ENCODE data around the gene PSMA4.
"Not testable (repeated sequence)": the region's sequence is repeated elsewhere in the genome, so short reads cannot be mapped to it uniquely, and the experiment has no call there.

Gene PSMA4

DNA sequence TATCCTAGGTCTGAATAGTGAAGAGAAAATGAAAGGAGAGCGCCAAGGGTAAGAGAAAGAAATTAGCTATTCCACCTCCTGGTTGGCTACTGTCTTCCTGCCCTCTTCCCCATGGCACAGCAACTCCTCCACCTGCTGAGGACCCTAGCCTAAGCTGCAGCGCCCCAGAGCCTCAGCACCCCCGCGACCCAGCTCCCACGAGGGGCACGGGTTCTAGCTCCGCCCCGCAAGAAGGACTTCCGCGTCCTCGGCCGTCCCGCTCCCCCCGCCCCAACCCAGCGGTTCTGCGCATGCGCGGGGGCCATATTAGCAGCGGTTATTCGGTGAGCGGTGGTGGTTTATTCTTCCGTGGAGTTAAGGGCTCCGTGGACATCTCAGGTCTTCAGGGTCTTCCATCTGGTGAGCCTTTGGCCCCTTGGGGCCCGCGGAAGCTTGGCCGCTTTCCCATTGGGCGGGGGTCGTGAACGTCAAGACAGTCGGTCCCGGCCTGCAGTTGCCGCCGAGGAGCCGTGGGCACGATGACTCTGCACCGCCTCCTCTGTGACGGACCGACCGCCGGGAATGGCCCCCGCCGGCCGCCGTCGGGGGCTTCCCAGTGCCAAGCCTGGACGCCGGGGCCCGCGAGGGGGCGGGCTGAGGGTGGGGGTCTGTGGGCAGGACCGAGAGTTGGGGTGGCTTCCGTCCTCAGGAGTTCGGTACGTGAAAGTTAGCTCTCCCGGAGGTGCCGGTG, at the start of gene PSMA4:
Gene PSMA4, plus strand, starts transcription at position 304 of the 730 bp plus-strand sequence. CDS start 1,484 bp downstream, outside the sequence.
- DNase-seq (ENCODE audit: low read depth in 1 of 2, low spot score in 1 of 2) = peak; percentile 93 to 96

DNA sequence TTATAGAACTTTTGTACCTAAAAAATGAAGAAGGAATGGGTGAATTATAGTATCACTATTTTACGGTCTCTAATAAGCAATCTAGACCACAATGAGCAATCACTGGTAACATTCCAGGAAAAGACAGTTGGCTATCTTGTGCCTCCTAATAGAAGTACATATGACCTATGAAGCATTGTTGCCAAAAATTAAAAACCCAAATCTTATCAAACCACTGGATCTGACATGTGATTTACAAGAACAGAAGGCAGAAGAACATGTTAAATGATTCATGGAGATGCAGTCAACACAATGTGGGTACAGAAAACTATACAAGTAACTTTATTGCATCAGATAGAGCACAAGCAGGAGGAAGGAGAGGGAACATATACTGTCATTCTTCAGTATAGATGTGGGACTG, 47.4 kb upstream of the PSMA4 start:
- DNase-seq (ENCODE audit: low read depth in 1 of 2, low spot score in 1 of 2) = no peak

DNA sequence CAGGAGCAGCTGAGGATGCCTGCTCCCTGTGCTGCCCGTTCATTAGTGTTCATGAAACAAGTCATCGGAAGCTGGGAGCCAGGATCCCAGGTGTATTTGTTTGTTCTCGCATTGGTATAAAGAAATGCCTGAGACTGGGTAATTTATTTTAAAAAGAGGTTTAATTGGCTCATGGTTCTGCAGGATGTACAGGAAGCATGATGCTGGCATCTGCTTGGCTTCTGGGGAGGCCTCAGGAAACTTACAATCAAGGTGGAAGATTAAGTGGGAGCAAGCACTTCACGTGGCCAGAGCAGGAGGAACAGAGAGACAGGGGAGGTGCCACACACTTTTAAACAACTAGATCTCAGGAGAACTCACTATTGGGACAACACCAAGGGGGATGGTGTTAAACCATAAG, 38.4 kb upstream of the PSMA4 start:
- DNase-seq (ENCODE audit: low read depth in 1 of 2, low spot score in 1 of 2) = no peak

DNA sequence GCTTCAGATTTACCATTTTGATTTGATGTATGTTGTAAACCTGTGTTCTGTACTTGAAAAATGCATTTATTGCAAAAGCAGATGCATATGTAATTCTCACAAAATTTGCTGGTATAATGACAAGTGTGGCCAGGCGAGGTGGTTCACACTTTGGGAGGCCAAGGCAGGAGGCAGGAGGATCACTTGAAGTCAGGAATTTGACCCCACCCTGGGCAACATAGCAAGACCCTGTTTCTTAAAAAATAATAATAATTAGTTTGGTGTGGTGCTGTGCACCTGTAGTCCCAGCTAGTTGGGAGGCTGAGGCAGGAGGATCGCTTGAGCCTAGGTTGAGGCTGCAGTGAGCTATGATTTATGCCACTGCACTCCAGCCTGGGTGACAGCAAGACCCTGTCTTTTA, 37.6 kb upstream of the PSMA4 start:
- DNase-seq (ENCODE audit: low read depth in 1 of 2, low spot score in 1 of 2) = no peak

GRCh38 chr15:78506971-78507830, 33.0 kb upstream of the PSMA4 start, which contains the start of gene HYKK:
HYKK (plus strand) TSS chr15:78507577; CDS start chr15:78513089, 5,512 bp downstream.
- peak; percentile 50 to 74 for DNase-seq (ENCODE audit: low read depth in 1 of 2, low spot score in 1 of 2)

- no peak for DNase-seq (ENCODE audit: low read depth in 1 of 2, low spot score in 1 of 2)
Observed at GRCh38 chr15:78507831-78508160, 32.4 kb upstream of the PSMA4 start.

DNA sequence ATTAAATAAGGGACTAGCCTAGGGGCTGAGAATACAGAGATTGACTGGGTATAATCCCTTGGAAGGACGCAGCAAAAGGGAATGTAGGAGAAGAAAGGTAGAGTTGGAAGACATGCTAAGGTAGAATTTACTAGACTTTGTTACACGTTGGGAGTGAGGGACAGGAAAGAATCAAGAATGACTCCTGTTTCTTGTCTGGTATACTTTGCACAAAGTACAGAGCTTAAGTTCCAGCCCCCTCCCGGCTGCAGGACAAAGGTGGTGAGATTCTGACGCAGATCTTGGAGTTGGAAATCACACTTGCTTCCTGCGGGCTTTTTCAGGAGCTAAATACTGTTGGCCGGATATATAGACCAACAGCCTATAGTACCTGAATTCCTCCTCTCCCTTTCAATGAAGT, 32.0 kb upstream of the PSMA4 start:
- no peak for DNase-seq (ENCODE audit: low read depth in 1 of 2, low spot score in 1 of 2)

- no peak for DNase-seq (ENCODE audit: low read depth in 1 of 2, low spot score in 1 of 2)
Observed at GRCh38 chr15:78509726-78510312, 30.4 kb upstream of the PSMA4 start.

- DNase-seq (ENCODE audit: low read depth in 1 of 2, low spot score in 1 of 2) = not testable (repeated sequence)
Observed at GRCh38 chr15:78520035-78520434, 20.2 kb upstream of the PSMA4 start.

GRCh38 chr15:78524230-78524629, 16.0 kb upstream of the PSMA4 start:
- DNase-seq (ENCODE audit: low read depth in 1 of 2, low spot score in 1 of 2) = no peak

GRCh38 chr15:78527325-78527724, 12.9 kb upstream of the PSMA4 start:
- DNase-seq (ENCODE audit: low read depth in 1 of 2, low spot score in 1 of 2) = no peak

DNA sequence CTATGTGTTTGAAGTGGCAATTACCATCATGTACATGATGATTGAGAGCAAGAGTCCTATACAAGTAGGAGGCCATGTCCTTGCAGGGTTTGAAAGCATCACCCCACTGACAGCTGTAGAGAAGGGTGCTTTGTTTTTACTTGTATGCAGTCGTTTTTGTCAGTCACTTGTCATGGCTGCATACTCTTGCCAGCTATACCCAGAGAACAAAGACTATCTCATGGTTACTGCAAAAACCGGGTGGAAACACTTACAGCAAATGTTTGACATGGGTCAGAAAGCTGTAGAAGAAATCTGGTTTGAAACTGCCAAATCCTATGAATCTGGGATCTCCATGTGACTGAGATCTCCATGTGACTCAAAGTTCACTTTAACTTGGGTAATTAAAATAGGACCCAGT, 6.9 kb upstream of the PSMA4 start:
- DNase-seq (ENCODE audit: low read depth in 1 of 2, low spot score in 1 of 2) = no peak

DNA sequence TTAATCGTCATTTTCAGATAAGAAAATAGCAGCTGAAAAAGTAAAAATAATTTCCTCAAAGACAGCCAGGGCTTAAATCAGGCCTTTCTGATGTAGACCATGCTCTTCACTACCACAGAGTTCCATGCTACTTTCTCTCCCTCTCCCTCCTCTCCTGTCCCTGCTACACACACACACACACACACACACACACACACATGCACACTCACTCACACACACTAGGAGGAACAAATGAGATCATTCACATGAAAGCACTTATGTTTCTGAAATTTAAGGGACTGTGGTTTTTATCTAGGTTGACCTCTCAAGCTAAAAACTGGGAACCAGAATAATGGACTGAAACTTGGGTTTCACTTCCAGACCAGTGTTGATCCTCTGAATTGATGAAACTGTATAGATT, 4.1 kb upstream of the PSMA4 start:
- DNase-seq (ENCODE audit: low read depth in 1 of 2, low spot score in 1 of 2) = no peak

DNA sequence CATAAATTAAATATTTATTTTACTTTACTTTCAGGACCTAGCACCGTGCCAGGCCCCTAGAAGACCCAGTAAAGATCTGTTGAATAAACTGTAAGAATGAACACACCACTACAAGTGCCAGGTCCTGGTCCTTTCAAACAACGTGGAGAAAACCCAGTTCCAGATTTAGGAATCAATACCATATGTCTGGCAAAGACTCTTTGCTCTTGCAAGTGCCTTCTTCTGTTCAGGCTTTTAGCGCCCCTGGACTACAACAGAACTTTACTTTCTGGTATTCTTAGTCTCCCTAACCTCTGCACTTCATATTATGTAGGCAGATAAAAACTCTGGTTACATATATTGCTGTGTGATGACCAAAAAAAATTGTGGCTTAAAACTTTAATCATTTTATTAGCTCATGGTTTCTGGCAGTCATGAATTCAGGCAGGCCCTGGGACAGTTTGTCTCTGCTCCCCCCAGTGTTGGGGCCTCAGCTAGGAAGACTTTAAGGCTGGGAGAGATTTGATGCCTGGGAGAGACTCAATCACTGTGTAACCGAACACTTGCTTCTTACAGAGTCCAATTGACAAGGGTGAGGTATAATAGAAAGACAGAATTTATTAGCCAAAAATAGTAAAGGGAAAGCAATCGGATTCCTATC, 2.9 kb upstream of the PSMA4 start:
- DNase-seq (ENCODE audit: low read depth in 1 of 2, low spot score in 1 of 2) = no peak

- no peak for DNase-seq (ENCODE audit: low read depth in 1 of 2, low spot score in 1 of 2)
Observed at GRCh38 chr15:78538358-78538757, 1.9 kb upstream of the PSMA4 start.

DNA sequence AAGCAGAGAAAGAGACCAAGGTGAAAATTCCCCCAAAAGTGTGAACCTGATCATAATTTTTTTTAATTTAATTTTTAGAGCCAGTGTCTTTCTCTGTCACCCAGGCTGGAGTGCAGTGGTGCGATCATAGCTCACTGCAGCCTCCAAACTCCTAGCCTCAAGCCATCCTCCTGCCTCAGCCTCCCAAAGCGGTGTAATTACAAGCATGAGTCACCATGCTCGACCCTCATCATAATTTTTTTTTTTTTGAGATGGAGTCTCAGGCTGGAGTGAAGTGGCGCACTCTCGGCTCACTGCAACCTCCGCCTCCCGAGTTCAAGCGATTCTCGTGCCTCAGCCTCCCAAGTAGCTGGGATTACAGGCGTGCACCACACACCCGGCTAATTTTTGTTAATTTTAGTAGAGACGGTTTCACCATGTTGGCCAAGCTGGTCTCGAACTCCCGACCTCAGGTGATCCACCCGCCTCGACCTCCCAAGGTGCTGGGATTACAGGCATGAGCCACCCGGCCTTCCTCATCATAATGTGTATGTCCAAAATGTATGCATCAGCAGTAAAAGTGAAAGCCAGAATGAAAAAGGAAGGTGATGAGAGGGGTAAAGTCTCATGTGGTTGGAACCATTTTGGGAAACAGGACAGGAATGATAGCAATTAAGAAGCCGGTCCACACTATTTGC, 642 bp upstream of the PSMA4 start:
- not testable (repeated sequence) for DNase-seq (ENCODE audit: low read depth in 1 of 2, low spot score in 1 of 2)

DNA sequence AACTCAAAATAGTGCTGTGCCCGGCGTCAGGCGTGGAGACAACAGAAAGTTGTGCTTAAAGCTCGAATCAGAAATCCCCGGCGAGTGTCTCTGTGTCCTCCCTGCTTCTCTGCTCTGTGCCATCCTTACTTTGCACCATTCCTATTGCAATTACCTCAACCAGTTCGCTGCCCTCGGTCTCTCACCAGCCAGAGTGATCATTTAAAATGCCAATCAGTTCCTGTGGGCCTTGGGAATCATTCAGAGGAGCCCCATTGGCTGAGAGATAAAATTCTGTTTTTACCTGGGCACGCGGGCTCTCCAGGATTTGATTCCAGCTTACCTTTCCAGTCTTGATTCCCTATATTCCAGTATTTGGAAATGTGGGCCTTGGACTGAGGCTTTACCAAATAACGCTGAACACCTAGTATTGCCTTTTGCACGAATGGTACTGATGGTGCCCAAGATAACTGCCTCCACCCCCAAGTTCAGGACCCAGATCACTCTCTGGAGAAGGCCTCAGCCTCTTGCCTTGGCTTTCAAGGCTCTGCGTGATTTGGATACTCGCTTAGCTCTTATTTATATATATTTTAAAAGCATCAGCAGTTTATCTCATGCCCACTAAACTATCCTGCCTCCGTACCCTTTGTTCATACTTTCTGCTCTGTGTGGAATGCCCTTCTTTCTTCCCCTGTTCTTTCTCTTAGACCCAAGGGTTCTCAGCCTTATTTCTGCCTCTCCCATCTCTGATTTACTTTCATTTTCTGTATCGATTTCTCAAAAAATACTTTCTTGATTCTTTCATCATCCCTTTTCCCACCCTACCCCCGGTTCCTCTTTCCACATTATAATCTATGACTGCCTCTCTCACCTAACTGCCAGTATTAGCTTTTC, 863 bp downstream of the PSMA4 start:
- no peak for DNase-seq (ENCODE audit: low read depth in 1 of 2, low spot score in 1 of 2)

GRCh38 chr15:78541744-78542034, 1.4 kb downstream of the PSMA4 start:
- no peak for DNase-seq (ENCODE audit: low read depth in 1 of 2, low spot score in 1 of 2)

DNA sequence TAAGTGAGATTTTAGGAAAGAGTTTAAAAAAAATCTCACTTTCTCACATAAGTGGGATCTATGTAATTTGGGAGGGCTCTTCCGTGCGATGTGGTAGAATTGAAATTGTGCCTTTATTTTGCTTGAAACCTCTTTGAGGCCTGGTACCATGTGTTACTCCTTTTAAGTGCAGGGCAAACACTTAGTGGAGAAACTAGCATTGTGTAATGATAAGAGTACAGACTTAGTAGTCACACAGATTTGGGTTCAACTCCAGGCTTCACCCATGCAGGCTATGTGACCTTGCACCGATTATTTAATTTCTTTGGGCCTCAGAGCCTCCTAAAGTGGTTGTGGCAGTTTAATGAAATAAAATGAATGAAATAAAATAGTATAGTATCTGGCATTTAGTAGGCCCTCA, 2.4 kb downstream of the PSMA4 start:
- no peak for DNase-seq (ENCODE audit: low read depth in 1 of 2, low spot score in 1 of 2)

- DNase-seq (ENCODE audit: low read depth in 1 of 2, low spot score in 1 of 2) = no peak
Observed at GRCh38 chr15:78550194-78550593, 9.9 kb downstream of the PSMA4 start.

Measured in activated CD4-positive, alpha-beta T cell treated with anti-CD3 and anti-CD28 coated beads, Interleukin-2, amount 50 U/mL, for 24 hours (primary cell).